Middle frontal gyrus (tissue), 1 donor: ENCODE results near the gene NAP1L1.

Experiments
- DNase-seq: peaks from one replicate; pipeline ENCODE4 v3.0.0-alpha.2; 2015; ENCODE audit warnings: low spot score; ENCODE audit errors: extremely low spot score

The NAP1L1 gene

DNA sequence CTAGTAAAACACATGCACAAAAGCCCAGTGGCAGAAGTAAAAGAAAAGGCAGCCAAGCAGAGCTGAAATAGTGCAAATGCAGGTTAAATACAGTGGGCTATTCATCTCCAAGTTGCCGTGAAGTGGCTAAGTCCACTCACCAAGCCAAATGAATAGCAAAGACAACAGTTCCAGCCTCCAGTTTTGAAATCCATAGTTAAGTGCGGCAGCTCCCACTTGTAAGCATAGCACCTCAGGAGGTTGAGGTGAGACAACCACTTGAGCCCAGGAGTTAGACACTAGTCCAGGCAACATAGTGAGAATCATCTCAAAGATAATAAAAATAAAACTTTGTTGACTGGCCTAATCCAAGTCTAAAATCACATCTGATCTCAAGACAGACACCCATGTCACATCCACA is 43.1 kb downstream of the NAP1L1 start:
- DNase-seq: no peak

DNA sequence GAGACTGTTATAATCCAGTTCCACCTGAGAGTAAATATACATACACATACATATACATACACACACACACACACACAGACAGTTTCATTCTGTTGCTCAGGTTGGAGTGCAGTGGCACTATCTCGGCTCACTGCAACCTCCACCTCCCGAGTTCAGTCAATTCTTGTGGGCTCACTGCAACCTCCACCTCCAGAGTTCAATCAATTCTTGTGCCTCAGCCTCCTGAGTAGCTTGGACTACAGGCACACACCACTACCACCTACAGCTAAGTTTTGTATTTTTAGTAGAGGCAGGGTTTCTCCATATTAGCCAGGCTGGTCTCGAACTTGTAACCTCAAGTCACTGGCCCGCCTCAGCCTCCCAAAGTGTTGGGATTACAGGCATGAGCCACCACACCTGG is 44.0 kb downstream of the NAP1L1 start:
- no peak for DNase-seq

GRCh38 chr12:76038176-76038575 is 46.3 kb downstream of the NAP1L1 start:
- DNase-seq: no peak

GRCh38 chr12:76037130-76038103 is 47.1 kb downstream of the NAP1L1 start:
- DNase-seq: peak; percentile 65

- no peak for DNase-seq
Measured at GRCh38 chr12:76035045-76035444, 49.4 kb downstream of the NAP1L1 start.

DNA sequence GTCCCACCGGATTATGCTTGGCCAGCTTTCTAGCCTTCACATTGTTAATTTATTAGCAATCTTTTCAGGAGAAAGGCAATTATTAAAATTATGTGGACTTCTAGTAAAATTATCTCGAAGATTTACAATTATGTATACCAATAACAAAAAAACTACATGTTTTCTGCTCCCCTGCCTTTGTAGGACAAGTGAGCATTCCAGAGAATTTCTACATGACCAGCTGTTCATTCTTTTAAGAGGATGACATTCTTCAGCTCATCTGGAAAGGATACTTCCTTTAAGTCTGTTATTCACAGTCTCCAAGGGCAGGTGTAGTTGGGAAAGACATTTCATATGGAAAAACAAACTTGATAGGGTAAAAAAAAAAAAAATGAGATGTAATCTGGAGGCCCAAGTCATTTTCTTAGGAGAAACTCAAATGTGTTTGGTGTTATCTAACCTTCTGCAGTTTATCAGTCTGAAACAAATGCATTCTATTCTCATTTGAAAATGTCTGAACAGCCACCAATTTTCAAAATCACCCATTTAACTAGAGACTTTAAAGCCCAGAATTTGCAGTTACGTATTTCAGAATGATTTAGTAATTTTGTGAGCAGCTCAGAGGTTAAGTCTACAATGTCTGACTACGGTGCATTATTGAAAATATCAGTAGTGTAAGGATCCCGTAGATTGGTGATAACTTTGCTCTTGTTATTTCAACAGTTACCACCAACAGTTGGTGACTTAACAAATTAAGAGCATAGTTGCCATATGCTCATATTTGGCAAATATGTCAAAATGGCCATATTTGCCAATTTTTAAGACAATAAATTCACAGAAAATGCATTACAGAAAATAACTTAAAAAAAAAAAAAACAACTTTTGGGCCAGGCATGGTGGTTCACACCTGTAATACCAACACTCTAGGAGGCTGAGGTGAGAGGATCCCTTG is 51.1 kb downstream of the NAP1L1 start:
- DNase-seq: no peak

- DNase-seq: no peak
Measured at GRCh38 chr12:76032043-76032981, 52.2 kb downstream of the NAP1L1 start.

DNA sequence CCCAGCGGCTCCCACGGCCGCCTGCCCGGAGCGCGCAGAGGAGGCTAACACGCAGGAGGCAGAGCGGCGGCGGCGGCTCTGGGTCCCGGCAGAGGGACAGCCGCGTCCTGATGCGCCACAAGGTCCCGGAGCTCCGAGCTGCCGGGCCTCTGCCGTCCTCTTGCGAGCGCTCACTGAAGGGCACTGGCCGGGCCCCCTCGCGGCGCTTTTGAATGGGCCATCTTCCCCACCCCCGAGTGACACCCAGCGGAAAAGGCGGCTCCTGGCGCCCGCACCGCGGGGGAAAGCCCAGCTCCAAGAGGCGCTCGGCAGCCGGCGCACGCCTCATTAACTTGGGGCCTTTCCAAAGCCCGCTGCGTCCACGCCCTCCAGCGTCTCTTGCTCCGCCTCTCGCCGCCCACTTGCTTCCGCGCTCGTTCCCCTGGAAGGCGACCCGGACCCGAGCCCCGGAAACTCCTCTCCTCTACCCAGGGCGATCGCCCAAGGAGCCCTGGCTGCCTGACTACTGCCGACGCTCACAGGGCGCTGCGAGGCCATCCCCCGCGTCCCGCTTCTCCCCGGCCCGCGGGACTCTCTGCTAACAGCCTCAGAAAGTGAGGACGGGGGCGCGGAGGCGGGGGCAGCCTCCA is 53.0 kb downstream of the NAP1L1 start, which contains the start of gene PHLDA1:
TSS of gene PHLDA1 (minus strand) at position 363 of the 629 bp plus-strand sequence.
- DNase-seq: peak; percentile 89

GRCh38 chr12:76031081-76031413 is 53.4 kb downstream of the NAP1L1 start:
- no peak for DNase-seq

DNA sequence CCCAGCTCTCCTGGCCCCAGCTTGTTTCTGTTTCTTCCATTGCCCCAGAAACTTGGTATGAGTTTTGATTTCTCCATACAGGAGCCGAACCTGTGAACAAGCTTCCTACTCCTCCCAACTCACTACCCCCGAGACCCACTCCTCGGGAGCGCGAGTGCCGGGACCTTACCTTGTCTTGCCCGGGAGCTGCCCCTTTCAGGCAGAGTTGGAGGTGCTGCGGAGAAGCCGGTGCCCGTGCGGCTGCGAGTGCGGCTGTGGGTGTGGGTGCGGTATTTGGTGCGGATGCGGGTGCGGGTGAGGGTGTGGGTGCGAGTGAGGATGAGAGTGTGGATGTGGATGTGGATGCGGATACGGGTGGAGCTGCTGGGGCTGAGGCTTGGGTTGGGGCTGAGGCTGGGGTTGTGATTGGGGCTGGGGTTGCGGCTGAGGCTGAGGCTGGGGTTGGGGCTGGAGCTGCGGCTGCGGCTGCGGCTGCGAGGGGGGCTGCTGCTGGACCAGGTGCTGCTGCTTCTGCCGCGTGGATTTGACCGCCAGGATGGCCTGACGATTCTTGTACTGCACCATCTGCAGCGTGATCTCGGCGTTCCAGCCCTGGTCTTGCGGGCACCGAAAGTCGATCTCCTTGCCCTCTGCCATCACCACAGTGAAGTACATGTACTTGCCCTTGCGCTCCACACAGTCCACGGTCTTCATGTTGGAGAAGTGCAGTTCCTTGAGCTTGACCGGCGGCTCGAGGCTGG is 54.0 kb downstream of the NAP1L1 start:
- DNase-seq: no peak

DNA sequence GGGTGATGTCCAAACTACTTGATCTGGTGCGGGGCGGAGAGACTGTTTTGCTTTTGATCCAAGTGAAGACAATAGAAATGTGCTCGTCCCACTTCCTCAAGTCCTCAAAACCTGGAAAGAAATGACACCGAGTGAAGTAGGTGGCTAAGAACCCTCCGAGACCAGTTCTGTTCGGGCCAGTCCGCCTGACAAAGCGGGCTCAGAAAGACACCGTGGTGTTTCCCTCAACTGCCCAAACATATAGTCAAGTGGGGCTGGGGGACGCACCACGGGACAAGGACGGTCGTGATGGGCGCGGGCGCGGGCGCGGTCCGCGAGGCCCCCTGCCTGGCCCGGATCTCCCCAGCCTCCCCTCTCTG is 54.5 kb downstream of the NAP1L1 start:
- DNase-seq: no peak

GRCh38 chr12:76028571-76029277 is 55.8 kb downstream of the NAP1L1 start:
- DNase-seq: no peak

- DNase-seq: no peak
Measured at GRCh38 chr12:76026643-76027063, 57.8 kb downstream of the NAP1L1 start.

- DNase-seq: no peak
Measured at GRCh38 chr12:76025601-76026575, 58.6 kb downstream of the NAP1L1 start.

DNA sequence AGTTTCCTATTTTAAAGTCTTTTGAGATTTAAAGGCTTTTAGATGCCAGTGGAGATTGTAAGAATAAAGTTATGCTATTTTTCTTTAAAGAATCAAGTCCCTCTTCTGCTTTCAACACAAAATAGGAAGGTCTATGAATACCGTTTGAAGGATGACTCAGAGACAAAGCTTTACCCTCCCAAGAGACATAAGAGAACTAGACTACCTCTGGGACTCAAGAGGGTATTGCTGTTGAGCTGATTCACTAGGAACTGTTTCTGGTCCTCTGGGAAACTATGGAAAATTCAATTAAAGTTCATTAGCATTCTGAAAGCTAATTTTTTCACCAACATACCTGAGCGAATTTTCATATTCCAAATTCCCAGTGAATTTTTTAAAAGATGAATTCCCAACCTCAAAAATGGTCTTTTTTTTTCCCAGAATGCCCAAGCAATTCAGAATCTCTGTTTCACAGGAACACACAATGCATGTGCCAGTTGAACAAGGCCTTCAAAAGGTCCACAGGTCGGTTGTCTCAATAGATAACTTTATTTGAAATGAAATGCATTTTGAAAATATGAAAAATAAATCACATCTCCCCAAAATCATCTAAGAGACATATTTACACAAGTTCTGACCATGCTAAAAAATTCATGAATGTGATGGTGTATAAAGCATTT is 59.4 kb downstream of the NAP1L1 start:
- DNase-seq: no peak

DNA sequence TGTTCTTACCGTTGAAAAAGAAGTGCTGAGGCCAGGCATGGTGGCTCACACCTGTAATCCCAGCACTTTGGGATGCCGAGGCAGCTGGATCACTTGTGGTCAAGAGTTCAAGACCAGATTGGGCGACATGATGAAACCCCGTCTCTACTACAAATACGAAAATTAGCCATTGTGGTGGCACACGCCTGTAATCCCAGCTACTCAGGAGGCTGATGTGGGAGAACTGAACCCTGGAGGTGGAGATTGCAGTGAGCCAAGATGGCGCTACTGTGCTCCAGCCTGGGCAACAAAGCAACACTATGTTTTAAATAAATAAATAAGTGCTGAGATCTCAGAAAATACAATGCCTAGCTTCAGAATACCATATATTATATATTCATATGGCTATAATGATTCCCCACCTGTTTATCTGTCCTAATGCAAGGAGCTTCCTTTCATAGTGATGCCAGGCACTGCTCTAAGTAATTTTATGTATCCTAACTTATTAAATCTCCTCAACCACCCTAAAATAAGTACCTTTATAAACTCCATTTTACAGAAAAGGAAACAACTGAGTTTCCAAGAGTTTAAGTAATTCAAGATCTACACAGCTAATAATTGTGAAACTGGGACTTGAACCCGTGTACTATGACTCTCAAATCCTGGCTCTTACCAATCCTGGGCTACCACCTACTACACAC is 60.2 kb downstream of the NAP1L1 start:
- no peak for DNase-seq
